ENCODE data around the gene EXOSC2. TPM values are rescaled to one million over a fixed set of nuclear protein-coding genes. Genes with fewer than 3 reads are reported as not detected.

EXOSC2 gene
- total and polyA plus RNA-seq, 2 of the 13 experiments (the other 11 are each of a cell fraction or from before 2014, with no cell fraction given), result 27.5 to 63.8 TPM

- TF ChIP-seq RAD21 (CRISPR knock-in tag; IDR thresholded peaks at IDR 0.05), result no peak
- no peak for TF ChIP-seq MBD4 (IDR thresholded peaks at IDR 0.05; ENCODE audit: borderline replicate concordance, low read length)
- TF ChIP-seq BCL3 (CRISPR knock-in tag; IDR thresholded peaks at IDR 0.05), result peak; percentile 91
- TF ChIP-seq YEATS2 (CRISPR knock-in tag; IDR thresholded peaks at IDR 0.05; ENCODE audit: borderline replicate concordance), result peak; percentile 73
- TF ChIP-seq MEF2D (CRISPR knock-in tag; IDR thresholded peaks at IDR 0.05), result peak; percentile 87; the same call in 1 of the 2 replicates
- TF ChIP-seq RARG (CRISPR knock-in tag; IDR thresholded peaks at IDR 0.05; ENCODE audit: low read depth), result no peak
- TF ChIP-seq TIGD3 (CRISPR knock-in tag; IDR thresholded peaks at IDR 0.05; ENCODE audit: borderline replicate concordance), result no peak
- peak; percentile 77 for TF ChIP-seq ZNF501 (CRISPR knock-in tag; IDR thresholded peaks at IDR 0.05)
- TF ChIP-seq ETS1 (CRISPR knock-in tag; IDR thresholded peaks at IDR 0.05), result no peak
- peak; percentile 49; the same call in 1 of the 2 replicates for TF ChIP-seq MAZ (IDR thresholded peaks at IDR 0.05; ENCODE audit: borderline replicate concordance, low read depth, low read length)
- peak; percentile 50; the same call in 1 of the 2 replicates for TF ChIP-seq MAZ (CRISPR knock-in tag; IDR thresholded peaks at IDR 0.05; ENCODE audit: low read depth)
- no peak for TF ChIP-seq ZBTB37 (CRISPR knock-in tag; IDR thresholded peaks at IDR 0.05)
- peak; percentile 80; the same call in 1 of the 2 replicates for TF ChIP-seq HINFP (CRISPR knock-in tag; IDR thresholded peaks at IDR 0.05; ENCODE audit: low read depth)
- no peak for TF ChIP-seq ZNF652 (CRISPR knock-in tag; IDR thresholded peaks at IDR 0.05; ENCODE audit: borderline replicate concordance, low read depth)
- TF ChIP-seq ZNF614 (CRISPR knock-in tag; IDR thresholded peaks at IDR 0.05; ENCODE audit: borderline replicate concordance), result peak; percentile 20; the same call in 1 of the 2 replicates
- TF ChIP-seq TFAP4 (IDR thresholded peaks at IDR 0.05; ENCODE audit: borderline replicate concordance, low read depth), result no peak; the same call in 1 of the 2 replicates
- TF ChIP-seq ZNF234 (CRISPR knock-in tag; conservative IDR thresholded peaks at IDR 0.05), result no peak
- TF ChIP-seq HMGXB4 (CRISPR knock-in tag; IDR thresholded peaks at IDR 0.05; ENCODE audit: borderline replicate concordance in 1 of 2, low read depth in 1 of 2), result peak in 1 of 2 experiments; percentile 62; a peak in 3 of 4 replicates
These were observed at the start of gene EXOSC2 (continued) for GRCh38 chr9:130693426-130694191.
